Measurements from ENCODE around the gene CTDSP2.
"Not testable (repeated sequence)": the region's sequence is repeated elsewhere in the genome, so short reads cannot be mapped to it uniquely, and the experiment has no call there.

CTDSP2 gene

DNA sequence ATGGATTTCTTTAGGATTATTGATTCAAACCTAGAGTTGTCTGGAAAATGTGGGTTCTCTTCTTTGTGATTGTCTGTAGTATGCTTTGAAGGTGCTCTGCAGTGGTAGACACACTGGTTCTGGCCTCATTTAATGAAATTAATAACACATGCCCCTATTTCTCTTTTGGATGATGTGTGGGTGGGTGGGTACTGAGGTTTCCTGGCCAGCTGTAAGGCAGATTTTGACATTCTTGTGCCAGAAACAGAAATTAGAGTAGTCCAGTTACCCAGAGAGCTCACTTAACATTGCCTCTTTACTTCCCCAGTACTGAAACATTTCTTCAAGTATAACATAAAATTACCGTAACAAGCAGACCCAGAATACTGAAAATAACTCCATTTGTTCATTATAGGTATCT lies 49.5 kb downstream of the CTDSP2 start:
- DNase-seq = no peak
- intact Hi-C loops (cut with DNase I) = no loop called here

DNA sequence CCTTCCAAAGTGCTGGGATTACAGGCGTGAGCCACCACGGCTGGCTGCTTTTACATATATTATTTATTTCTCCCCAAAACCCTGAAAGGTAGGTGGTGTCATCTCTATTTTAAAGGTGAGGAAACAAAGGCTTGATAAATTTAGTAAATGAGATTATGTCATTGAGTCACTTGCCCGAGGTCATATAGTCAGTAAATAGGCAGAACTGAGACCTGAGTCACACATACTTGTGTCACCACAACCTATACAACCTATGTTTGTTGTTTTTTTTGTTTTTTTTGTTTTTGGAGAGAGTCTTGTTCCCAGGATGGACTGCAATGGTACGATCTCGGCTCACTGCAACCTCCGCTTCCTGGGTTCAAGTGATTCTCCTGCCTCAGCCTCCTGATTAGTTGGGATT lies 51.2 kb downstream of the CTDSP2 start:
- intact Hi-C loops (cut with DNase I) = no loop called here
- no peak for DNase-seq

DNA sequence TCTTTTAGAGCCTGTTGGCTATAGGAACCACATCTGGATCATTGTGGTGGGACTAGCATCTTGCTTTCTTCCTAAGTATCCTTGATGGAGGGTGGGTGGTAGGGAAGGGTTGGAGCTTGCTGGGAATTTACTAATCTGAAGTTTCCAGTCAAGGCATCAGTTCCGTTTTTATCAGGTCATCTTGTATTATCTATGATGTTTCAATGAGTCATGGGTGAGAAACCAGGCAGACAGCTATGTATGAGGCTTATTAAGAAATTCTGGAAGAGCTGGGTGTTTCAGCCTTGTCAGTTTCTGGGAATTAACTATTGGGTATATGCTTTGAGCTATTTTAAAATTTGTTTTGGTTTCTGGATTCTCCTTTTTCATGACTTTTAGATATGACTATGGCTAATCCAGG lies 52.6 kb downstream of the CTDSP2 start:
- no peak for DNase-seq
- intact Hi-C loops (cut with DNase I) = no loop called here

DNA sequence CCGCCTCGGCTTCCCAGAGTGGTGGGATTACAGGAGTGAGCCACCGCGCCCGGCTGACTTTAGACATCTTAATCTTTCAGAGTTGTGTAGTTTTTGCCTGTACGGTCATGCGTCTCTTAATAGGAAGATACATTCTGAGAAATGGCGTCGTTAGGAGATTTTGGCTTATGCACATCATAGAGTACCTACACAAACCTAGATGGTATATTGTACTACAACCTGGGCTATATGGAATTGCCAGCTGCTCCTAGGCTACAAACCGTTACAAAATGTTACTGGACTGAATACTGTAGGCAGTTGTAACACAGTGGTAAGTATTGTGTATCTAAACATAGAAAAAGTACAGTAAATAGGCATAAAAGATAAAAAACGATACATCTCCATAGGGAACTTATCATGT lies 62.7 kb downstream of the CTDSP2 start:
- intact Hi-C loops (cut with DNase I) = loop anchor here (5.0 kb wide), 1 partner anchor 118 kb away; no protein-coding TSS in a partner anchor
- DNase-seq = no peak

DNA sequence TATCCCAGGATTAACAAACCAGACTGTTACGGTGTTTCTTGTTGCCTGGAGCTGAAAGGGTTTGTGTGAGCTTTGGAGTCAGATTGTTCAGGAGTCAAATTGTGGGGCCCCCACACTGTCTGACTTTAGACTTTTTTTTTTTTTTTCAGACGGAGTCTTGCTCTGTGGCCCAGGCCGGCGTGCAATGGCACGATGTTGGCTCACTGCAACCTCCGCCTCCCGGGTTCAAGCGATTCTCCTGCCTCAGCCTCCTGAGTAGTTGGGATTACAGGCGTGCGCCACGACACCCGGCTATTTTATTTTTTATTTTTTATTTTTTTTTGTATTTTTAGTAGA lies 63.1 kb downstream of the CTDSP2 start:
- peak in 1 of 10 donors; percentile 10 for DNase-seq
- intact Hi-C loops (cut with DNase I) = loop anchor here (5.0 kb wide), 1 partner anchor 119 kb away; no protein-coding TSS in a partner anchor

DNA sequence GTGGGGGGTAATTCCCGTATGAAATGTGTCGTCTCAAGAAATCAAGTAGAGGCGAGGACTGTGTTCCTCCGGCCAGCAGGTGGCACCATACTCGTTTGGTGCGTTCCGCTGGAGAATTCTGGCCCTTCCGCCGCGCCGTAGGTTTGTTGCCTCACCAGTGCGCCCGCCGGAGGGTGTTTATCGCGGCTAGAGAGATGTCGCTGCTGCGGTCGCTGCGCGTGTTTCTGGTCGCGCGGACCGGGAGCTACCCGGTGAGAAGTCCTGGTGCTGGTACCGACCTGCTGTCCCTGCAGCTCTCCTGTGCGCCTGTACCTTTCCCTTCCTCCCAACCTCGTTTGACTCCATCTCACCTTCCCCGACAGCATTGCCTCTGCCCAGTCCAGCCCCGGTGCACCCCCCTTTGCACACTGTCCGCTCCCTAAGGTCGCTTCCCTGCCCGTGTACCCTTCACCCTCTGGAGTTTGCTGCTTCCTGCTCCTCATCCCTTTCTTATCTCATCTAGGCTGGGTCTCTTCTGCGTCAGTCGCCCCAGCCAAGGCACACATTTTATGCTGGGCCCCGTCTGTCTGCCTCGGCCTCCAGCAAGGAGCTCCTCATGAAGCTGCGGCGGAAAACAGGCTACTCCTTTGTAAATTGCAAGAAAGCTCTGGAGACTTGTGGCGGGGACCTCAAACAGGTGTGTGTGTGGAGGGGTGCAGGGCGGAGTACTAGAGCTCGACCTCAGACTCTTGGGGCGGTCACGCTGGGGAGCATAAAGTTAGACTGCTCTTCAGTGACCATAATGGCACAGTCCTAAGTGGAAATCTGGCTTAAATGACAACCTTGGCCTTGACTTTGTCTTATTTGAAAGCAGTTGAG lies 63.7 kb downstream of the CTDSP2 start, which contains the start of gene TSFM:
Gene TSFM, plus strand, starts transcription at position 180 of the 858 bp plus-strand sequence. Its CDS starts 15 bp downstream, at position 195.
- peak; percentile 95 to 99 (median 98) for DNase-seq
- intact Hi-C loops (cut with DNase I) = loop anchor here (1.0 to 5.0 kb wide), 2 partner anchors 11 to 119 kb away; partner anchors contain the start of genes EEF1AKMT3 and METTL1

DNA sequence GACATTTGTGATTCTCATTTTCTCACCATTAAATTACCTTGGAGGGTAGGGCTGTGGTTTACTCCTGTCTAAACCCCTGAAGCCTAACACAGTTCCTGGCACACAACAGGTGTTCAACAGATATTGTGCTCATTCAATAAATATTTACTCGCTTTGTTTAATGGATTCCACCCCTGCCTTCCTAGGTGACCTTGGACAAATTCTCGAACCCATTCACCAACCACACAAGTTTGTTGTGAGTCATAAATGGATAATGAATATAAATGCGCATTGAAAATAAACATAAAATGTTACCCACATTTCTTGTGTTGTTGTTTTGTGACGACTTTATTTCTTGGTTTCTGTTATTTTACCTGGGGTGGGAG lies 64.3 kb downstream of the CTDSP2 start:
- intact Hi-C loops (cut with DNase I) = loop anchor here (1.0 to 5.0 kb wide), 2 partner anchors 10 to 120 kb away; partner anchors contain the start of genes EEF1AKMT3 and METTL1

DNA sequence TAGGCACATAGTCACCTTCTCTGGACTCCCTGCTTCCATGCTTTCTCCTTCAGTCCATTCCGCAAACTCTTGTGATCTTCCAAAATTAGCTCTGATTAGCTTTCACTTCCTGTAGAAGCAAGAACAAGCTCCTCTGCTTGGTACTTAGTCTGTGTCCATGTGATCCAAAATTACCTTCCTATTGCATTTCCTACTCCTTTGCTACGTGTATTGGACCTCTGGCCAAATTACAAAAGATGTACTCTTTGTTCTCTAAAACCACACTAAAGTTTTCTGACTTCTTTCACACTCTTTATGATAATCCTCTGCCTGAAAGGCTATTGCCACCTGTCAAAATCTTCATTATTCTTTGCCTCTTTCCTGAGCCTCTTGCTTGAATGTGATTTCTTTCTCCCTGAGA lies 64.7 kb downstream of the CTDSP2 start:
- DNase-seq = no peak
- intact Hi-C loops (cut with DNase I) = loop anchor here (1.0 to 5.0 kb wide), 2 partner anchors 10 to 120 kb away; partner anchors contain the start of genes EEF1AKMT3 and METTL1

More for the DNA sequence above, 64.3 kb downstream of the CTDSP2 start:
- no peak for DNase-seq

DNA sequence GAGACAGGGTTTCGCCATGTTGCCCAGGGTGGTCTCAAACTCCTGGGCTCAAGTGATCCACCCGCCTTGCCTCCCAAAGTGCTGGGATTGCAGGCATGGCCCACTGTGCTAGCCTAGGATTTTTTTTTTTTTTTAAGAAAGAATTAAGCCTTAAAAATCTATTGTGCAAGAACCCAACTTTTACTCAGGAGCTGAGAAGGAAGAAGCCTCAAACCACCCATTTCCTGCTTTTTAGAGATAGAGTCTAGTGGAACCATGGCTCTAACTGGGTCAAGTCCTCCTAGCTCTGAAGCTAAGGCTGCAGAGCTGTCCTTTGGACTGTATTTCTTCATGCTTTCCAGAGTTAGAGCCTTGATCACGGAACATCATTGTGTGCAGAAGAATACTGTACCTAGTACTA lies 65.3 kb downstream of the CTDSP2 start:
- intact Hi-C loops (cut with DNase I) = loop anchor here (5.0 kb wide), 1 partner anchor 121 kb away; no protein-coding TSS in a partner anchor
- DNase-seq = peak in 1 of 10 donors; percentile 21

DNA sequence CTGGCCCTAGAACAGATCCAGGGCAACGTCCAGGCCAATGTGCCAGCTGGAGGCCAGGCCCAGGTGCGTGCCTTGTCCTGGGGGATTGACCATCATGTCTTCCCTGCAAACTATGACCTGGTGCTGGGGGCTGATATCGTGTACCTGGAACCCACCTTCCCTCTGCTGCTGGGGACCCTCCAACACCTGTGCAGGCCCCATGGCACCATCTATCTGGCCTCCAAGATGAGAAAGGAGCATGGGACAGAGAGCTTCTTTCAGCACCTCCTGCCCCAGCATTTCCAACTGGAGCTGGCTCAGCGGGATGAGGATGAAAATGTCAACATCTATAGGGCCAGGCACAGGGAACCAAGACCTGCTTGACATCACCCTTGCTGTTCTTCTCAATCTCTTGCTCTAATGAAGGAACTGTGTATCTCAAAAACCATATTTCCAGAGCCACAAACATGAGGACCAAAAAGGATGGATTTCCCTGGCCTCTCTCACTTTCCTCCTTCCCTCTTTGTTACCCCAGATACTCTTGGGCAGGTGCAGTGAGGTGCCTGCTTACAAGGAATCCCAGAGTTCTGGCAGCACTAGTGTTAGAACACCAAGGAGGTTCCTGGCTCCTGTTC lies 66.1 kb downstream of the CTDSP2 start:
- intact Hi-C loops (cut with DNase I) = loop anchor here (5.0 kb wide), 1 partner anchor 122 kb away; no protein-coding TSS in a partner anchor
- peak in 1 of 10 donors; percentile 55 for DNase-seq

DNA sequence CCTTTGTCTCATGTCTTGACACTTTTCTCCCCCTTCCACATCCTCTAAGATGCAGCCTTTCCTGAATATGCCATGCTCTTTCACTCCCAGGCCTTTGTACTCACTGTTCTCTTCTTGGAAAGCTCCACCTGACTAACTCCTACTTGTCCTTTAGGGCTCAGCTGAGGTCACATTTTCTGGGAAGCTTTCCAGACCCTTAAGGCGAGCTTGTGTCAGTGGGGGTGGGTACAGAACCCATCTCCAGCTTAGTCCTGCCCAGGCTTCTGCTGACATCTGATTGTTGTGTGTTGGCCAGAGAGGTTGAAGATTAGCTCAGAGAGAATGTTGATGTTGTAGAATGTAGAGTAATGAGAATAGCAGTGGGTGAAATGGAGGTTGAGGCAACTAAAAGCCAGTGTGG lies 66.8 kb downstream of the CTDSP2 start:
- intact Hi-C loops (cut with DNase I) = loop anchor here (5.0 kb wide), 1 partner anchor 123 kb away; no protein-coding TSS in a partner anchor
- DNase-seq = no peak

DNA sequence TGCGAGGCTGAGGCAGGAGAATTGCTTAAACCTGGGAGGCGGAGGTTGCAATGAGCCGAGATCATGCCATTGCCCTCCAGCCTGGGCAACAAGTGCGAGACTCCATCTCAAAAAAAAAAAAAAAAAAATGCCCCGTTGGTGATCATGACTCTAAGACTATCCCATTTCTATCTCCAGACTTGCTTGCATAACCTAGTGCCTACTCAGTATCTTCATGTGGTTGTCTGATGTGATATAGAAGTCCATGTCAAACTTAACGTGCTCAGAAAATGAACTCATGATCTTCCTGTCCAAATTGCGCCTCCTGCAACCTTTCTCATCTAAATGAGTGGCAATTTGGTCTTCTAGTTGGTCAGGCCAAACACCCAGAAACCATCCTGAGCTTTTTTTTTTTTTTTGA lies 68.6 kb downstream of the CTDSP2 start:
- DNase-seq = no peak
- intact Hi-C loops (cut with DNase I) = no loop called here

DNA sequence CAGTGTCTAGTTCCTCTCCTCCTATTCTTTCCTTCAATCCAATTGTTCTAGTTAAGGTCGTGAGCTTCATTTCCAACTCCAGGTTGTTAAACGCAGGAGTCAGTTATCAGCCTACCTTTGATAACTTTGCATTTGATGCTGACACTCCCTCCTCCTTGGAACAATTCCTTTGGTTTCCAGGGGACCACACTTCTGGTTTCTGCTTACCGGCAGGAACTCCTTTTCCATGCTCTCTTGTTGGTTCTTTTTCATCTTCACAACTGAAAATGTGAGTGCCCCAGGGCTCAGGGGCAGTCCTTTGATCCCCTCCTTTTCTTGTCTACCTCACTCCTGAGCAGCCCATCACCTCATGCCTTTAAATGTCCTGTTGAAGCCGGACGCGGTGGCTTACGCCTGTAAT lies 69.2 kb downstream of the CTDSP2 start:
- intact Hi-C loops (cut with DNase I) = no loop called here
- DNase-seq = no peak

DNA sequence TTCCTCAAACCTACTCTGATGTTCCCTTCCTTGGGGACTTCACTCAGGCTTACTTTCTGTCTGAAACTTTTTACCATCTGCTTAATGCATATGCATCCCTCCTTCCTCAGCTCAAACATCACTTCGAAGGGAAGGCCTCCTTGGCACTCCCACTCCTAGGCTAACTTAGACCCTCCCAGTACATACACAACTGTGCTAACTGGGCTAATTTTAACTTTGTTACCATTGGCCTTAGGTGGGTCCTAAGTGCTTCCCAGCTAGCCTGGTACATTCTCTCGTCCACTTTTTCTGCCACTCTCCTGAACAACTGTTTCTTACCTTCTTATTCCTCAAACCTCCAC lies 70.3 kb downstream of the CTDSP2 start:
- intact Hi-C loops (cut with DNase I) = no loop called here
- DNase-seq = no peak

DNA sequence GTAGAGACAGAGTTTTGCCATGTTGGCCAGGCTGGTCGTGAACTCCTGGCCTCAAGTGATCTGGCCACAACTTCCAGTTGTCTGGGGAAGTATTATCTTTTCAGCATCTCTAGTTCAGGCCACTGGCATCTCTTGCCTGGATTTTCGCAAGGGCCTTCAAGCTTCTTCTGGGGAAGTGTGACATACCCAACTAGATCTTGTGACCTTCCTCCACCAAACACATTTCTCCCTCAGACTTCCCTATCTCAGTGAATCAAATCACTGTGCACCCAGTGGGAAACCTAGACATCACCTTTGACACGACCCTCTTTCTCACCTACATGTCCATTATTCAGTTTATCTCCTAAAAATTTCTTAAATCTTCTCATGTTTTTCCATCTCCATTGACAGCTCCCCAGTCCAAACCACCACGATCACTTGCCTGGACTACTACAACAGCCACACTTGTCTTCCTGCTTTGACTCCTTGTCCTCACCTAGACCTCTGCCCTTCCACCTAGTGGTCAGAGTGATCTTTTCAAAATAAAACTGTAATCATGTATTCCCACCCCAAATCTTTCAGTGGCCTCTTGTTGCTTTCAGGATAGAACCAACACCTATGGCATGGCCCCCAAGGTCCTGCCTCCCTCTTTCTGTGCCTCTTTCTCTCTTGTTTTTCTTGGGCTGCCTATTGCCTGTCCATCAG lies 70.8 kb downstream of the CTDSP2 start:
- intact Hi-C loops (cut with DNase I) = no loop called here
- no peak for DNase-seq

DNA sequence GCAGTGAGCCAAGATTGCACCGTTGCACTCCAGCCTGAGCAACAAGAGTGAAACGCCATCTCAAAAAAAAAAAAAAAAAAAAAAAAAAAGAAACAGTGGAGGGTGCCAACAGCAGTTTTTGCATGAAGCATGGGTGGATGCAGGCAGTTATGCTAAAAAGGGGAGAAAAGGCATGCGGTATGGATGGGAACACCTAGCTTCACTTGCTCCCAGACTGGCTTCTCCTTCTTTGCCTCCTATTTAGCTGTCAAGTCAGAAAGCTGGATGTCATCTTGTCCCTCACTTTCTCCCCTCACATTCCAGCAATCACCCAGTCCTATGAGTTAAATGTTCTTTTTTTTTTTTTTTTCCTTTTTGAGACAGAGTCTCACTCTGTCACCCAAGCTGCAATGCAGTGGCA lies 71.5 kb downstream of the CTDSP2 start:
- DNase-seq = no peak
- intact Hi-C loops (cut with DNase I) = no loop called here

DNA sequence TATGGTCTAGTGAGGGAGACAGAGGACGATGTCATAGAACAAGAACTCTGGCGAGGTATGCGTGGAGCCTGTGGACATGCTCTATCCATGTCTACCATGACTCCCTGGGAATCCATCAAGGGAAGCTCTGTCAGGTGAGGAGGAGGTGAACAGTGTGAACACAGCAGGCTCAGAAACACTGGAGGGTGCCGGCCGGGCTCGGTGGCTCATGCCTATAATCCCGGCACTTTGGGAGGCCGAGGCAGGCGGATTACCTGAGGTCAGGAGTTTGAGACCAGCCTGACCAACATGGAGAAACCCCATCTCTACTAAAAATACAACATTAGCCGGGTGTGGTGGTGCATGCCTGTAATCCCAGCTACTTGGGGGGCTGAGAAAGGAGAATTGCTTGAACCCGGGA lies 71.9 kb downstream of the CTDSP2 start:
- peak in 1 of 10 donors; percentile 72 for DNase-seq
- intact Hi-C loops (cut with DNase I) = not testable (repeated sequence)

DNA sequence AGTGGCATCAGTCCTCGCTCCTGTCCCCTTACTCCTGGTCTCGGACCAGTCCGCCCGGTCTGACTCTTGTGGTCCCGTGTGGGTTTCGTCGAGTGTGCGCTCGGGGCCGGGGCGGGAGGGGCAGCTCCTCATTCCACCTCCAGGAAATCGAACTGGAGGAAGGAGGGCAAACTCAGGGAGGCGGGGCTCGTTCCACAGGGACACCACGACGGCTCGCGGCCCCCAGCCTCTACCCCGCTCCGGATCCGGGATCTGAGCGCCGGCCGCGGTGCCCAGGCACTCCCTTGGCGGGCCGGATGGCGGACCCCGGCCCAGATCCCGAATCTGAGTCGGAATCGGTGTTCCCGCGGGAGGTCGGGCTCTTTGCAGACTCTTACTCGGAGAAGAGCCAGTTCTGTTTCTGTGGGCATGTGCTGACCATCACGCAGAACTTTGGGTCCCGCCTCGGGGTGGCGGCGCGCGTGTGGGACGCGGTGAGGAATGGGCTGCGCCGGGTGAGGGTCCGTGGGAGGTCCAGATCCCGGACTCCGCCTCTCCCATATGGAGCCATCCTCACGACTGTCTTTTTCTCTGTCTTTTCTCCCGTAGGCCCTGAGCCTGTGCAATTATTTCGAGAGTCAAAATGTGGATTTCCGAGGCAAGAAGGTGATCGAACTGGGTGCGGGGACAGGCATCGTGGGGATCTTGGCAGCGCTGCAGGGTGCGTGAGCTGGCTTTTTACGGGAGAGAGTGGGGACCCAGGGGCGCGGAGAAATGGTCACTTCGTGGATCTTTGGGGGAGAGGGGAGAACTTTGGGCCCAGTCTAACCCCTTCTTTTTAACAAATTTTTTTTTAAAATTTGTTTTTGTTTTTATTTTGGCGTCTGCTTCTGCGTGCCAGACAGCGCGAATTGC lies 73.9 kb downstream of the CTDSP2 start, which contains the start of gene EEF1AKMT3:
Gene EEF1AKMT3, plus strand, starts transcription at position 186 of the 894 bp plus-strand sequence. Its CDS starts 111 bp downstream, at position 297.
- peak in 6 of 10 donors; percentile 34 to 91 (median 46) for DNase-seq
- intact Hi-C loops (cut with DNase I) = loop anchor here (1.0 kb wide), 2 partner anchors 10 to 20 kb away; partner anchors contain the start of genes CDK4 and TSFM

DNA sequence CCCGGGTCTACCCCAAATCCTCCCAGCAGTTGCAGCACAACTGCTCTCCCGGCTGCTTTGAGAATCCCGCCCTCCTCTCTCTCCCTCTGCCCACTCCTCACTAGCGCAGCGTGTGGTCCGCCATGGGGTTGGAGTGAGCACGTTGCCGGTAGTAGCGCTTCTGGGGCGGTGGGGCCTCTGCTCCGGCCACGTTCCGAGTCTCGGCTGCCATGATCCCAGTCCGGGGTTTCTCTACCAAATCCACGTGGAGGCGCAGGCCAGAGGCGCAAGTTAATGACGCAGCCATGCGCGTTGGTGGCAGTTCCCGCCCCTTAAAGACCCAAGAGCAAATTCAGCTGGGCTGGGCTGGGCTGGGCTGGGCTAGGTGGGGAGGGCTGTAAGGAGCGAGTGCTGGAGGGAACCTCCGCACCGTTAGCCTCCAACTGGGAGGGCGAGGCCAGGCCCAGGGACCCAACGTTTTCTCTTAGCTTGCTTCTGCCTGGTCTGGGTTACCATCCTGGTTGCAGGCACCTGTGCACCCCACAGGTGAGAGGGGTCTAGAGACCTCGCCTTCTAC lies 74.6 kb downstream of the CTDSP2 start, which contains the start of gene METTL1:
Gene METTL1, minus strand, starts transcription at position 233 of the 556 bp plus-strand sequence. Its CDS starts 22 bp downstream, at position 211.
- intact Hi-C loops (cut with DNase I) = loop anchor here (1.0 kb wide), 2 partner anchors 10 to 20 kb away; partner anchors contain the start of genes CDK4 and TSFM

More for the DNA sequence above, 74.6 kb downstream of the CTDSP2 start, which contains the start of gene METTL1:
- DNase-seq = peak; percentile 92 to 99 (median 96)

Data from posterior cingulate gyrus (tissue), 11 donors.